Putamen (tissue), 1 donor: ENCODE data around the gene PTPRE.
A peak's percentile ranks its signal among the peaks of the same experiment; 100 is the strongest.

Experiments used
- DNase-seq: peaks from one replicate; pipeline ENCODE4 v3.0.0-alpha.2; 2016; ENCODE audit warnings: low spot score

The PTPRE gene

GRCh38 chr10:127953876-127954275 is 47.0 kb downstream of the PTPRE start:
- no peak for DNase-seq

GRCh38 chr10:127959428-127959827 is 52.5 kb downstream of the PTPRE start:
- no peak for DNase-seq

GRCh38 chr10:127961071-127961470 is 54.2 kb downstream of the PTPRE start:
- DNase-seq, result no peak

DNA sequence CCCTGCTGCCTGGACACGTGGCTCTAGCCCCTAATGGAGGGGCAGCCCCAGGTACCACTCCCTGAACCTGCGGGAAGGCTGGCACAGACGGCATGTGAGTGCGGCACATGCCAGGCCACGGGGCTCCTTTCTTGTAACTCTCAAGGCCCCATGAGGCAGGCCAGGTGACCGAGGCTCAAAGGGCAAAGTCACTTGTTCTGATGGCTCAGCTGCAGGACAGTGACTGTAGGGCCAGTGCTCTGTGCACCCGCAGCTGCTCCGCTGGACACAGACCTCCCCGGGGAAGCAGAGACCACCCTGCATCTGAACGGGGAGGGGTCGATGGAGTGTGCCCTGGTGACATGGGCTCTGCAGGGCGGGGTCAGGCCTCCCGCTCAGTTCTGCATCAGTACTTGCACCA is 55.3 kb downstream of the PTPRE start:
- DNase-seq, result no peak

GRCh38 chr10:127963136-127963535 is 56.2 kb downstream of the PTPRE start:
- no peak for DNase-seq

DNA sequence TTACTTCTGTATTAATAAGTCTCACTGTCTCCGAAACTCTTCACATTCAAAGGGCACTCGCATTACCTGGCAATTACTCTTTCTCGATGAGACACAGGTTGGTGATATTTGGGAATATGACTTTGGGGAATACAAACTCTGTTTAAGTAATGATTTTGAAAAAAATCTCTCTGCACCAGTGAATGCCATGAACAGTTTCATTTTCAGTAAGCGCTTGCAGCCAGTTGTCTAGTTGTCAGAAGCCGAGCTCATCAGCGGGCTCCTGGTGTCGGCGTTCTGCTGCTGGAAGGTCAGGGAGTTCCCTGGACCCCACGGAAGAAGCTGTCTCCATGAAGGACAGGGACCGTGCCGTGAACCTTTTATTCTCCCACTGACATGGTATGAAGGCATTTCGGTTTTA is 57.7 kb downstream of the PTPRE start:
- DNase-seq, result no peak

DNA sequence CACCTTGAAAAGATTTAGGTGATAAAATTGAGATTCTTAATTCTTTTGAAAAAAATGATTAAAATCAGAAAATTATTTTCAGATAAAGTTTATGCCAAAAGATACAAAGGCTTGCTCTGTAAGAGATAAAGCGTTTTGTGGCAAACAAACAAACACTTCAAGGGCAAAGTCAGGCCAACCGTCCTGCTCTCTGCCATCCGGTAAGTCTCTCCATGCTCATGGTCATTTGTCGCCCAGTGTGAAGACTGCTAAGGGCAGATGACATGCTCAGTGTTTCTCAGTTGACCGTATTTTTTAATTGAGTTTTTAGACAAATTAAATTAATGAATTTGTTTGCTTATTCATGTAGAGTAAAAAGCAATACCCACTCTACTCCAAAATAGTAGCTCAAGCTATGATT is 60.0 kb downstream of the PTPRE start:
- no peak for DNase-seq

DNA sequence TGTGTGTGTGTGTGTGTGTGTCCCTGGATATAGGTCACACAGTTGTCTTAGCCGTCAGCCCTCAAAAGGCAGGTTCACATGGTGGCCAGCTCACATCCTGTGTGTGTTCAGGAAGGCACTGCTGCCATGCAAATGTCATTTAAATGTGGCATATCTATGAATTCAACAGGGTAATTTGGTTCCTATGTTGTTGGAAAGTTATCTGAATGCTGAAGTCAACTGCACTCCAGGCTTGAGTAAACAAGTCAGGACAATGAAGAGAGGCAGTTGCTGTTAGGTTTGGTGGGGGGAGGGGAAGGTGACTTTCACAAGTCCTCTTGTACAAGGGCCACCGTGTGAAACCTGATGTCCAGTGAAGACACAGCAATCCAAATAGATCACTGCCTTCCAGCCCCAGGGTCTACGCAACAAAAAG is 61.1 kb downstream of the PTPRE start:
- DNase-seq, result no peak

DNA sequence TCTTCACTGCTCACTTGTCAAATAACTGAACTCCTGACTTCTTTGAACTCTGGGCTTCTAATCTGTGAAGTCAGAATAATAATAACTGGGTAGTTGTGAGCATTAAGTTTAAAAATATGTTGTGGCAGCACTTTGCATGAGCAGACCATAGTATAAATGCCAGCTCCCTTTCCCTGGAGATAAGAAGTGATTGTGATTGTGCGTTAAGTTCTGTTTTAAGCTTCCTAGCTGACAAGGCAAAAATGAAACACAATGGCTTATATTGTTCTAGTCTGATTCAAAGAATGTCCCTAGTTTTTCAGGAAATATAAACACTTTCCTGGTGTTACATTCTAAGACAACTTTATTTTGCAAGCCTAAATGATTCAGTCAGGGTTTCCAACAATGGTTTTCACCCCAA is 61.8 kb downstream of the PTPRE start:
- no peak for DNase-seq

GRCh38 chr10:127971101-127971946 is 64.4 kb downstream of the PTPRE start:
- DNase-seq, result no peak

DNA sequence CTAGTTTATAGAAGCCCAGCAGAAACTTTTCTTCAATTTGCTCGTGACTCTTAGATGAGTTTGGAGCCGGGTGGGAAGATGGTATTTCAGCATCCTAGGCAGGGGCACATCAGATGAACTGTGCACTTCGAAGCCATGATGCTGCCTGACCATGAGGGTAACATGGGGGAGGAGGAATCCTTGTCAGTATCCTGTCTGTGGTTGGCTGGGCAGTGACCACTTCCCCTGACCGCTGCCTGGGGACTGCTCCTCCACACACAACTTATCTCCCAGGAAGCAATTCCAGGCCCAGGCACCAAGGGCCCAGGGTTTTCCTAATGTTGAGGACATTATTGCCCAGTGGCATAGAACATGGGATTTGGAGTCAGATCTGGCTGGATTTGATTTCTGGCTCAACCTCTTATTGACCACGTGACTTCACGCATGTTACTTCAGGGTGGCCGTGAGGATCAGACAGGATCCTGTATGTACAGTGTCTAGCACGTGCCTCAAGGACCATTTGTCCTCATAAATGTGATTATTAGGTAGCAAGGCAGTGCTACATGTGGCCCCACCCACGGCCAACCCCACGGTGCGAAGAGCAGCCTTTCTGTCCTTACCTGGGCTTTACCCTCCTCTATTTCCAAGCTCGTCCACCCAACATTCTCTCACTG is 65.2 kb downstream of the PTPRE start:
- DNase-seq, result no peak

DNA sequence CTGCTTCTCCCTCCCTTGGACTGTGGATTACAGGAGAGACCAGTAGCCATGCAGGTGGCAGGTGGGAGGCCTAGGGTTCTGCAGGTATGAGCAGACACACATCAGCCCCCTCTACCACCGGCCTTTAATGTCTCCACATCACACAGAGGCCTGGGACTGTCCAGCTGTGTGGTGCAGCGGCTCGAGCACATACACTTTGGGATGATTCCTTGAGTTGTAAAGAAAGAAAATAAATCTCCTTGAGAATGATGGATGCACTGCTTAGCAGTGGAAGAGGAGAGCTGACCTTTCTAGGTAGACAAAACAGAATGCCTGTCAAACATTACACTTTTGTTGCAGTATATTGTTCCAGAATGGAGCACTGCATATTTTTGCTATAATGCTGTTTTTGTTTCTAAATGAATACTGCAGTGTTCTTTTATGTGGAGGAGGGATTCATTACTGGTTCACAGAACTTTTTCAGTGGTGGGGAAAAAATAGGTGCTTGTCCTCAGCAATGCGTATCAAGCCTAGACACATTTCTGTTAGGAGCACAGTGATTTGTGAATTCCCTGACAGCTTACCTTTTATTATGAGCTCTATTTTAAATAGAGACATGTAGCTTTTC is 66.0 kb downstream of the PTPRE start:
- no peak for DNase-seq

GRCh38 chr10:127973791-127974311 is 66.9 kb downstream of the PTPRE start:
- no peak for DNase-seq

- no peak for DNase-seq
Measured at GRCh38 chr10:127974911-127975310, 68.0 kb downstream of the PTPRE start.

- no peak for DNase-seq
Measured at GRCh38 chr10:127976286-127976685, 69.4 kb downstream of the PTPRE start.

DNA sequence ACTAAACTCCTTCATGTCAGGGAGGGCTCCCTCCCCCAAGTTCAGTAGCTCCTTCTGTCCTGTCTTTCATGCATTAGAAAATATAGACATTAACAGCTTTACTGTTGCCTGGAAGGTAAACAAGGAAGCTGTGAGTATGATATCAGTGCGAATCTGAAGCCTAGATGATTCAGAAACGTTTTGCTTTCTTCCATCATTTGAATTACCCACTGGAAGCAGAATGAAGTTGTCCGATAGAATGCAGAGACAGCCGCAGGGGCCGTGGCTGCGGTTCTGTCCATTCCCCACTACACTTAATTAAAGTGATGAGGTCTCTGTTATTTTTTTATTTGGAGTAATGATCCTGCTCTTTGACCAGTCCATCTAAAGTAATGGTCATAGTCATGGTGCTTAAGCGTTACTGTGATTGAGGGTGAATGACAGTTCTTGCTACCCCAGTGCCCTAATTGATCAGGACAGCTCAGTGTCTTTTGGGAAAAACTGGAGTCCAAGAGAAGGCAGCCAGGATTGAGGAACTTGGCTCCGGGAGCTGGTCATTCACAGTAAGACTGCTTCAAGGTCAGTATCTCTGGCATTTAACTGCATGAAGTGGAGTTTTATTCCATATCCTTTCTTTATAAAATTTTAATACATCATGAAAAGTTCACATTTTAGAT is 69.9 kb downstream of the PTPRE start:
- no peak for DNase-seq

DNA sequence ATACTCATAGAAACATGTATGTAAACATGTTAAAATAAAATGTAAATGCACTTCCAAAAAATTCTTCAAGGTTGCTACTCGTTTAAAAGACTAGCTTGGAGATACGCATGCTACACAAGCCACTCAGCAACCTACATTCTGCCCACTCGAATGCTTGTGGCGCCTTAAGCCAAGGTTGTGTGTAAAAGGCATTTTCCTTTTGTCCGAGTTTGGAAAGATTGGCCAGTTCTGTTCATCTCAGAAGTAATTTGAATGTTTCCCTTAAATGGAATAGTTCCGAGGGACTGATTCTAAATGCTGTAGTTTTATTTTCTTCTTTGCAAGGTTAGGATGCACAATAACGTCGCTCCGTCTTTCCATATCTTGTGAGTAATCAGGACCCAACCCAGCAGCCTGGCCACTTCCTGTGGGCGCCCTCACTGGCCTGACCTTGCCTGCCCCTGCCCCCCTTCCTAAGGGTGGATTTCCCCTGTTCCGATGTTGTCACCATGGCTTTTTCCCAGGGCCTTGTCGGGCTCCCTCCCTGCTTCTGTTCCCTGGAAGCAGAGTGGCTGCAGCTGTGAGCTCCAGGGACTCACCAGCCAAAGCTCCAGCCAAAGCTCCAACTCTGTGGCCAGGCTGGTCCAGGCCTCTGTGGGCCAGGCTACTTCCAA is 70.6 kb downstream of the PTPRE start:
- peak; percentile 82 for DNase-seq

GRCh38 chr10:127978481-127978880 is 71.6 kb downstream of the PTPRE start:
- DNase-seq, result no peak

DNA sequence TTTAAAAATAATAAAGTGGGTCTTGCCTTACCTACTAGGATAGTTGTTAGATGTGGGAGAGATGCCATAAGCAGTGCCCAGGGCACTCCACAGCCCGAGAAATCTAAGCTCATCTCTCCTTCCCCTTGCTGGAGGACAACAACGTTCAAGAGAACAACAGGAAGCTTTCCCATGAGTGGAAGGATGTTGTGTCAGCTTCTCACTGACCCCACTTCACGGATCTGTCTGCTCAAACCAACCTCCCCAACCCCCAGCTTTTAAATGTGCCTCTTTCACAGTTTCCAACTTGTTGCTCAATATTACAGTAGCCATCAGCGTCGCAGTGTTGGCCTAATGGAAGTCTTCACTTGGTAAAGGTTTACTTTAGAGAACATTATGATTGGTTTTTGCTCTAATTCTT is 72.1 kb downstream of the PTPRE start:
- DNase-seq, result no peak

DNA sequence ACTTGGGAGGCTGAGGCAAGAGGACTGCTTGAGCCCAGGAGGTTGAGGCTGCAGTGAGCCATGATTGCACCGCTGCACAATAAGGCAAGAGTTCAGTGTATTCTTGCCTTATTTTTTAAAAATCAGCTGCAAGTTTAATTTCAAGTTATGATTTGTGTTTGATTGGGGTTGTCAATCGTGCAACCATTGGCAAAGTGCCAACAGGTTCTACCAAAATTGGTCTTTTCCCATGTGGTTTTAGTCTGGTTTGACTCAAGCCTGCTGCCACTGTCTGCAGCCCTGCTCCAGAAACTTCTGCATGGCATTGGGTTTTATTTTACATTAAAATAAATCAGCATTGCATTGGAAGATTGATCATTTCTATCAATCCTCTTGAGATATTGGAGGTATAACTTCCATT is 72.7 kb downstream of the PTPRE start:
- no peak for DNase-seq

GRCh38 chr10:127980898-127981297 is 74.0 kb downstream of the PTPRE start:
- DNase-seq, result no peak

GRCh38 chr10:127982601-127983000 is 75.7 kb downstream of the PTPRE start:
- no peak for DNase-seq
